Activated CD8-positive, alpha-beta memory T cell treated with anti-CD3 and anti-CD28 coated beads for 36 hours (primary cell): ENCODE results near the gene FGG. TPM values are rescaled to one million over a fixed set of nuclear protein-coding genes. Genes with fewer than 3 reads are reported as not detected.

Experiments used
- CTCF ChIA-PET: fragments of 350-600 bp; sonication (Branson Sonifier 250); formaldehyde crosslinking; loops from one replicate; lab custom pipeline; 2021; ENCODE audit warnings: antibody characterized with exemption; lab: Charles Lee
- POLR2A ChIA-PET: fragments of 350-600 bp; sonication (Branson Sonifier 250); formaldehyde crosslinking; loops from one replicate; lab custom pipeline; 2021; ENCODE audit warnings: antibody characterized with exemption; lab: Charles Lee
- total RNA-seq, 2 experiments: library from RNA; stranded (reverse); gene quantifications; one replicate each; pipeline ENCODE4 v1.2.3, GENCODE V29; 2021

Gene FGG
- total RNA-seq, 2 experiments from 2014 or later, result not detected

- CTCF ChIA-PET, result no interaction called here
- POLR2A ChIA-PET, result no interaction called here
Measured at GRCh38 chr4:154590329-154591006, 22.0 kb downstream of the FGG start, which contains the start of gene FGA. TSS of gene FGA (minus strand) at chr4:154590742. CDS start at chr4:154590687, 55 bp downstream.

GRCh38 chr4:154589296-154590197, 22.9 kb downstream of the FGG start:
- ChIA-PET POLR2A (no interaction called here), CTCF (no interaction called here)

- ChIA-PET POLR2A (no interaction called here), CTCF (no interaction called here)
Measured at GRCh38 chr4:154588198-154588597, 24.3 kb downstream of the FGG start.

GRCh38 chr4:154586296-154587033, 26.0 kb downstream of the FGG start:
- CTCF ChIA-PET, result no interaction called here
- POLR2A ChIA-PET, result no interaction called here

- POLR2A ChIA-PET, result no interaction called here
- CTCF ChIA-PET, result no interaction called here
Measured at GRCh38 chr4:154585369-154586018, 27.0 kb downstream of the FGG start.

- CTCF ChIA-PET, result no interaction called here
- POLR2A ChIA-PET, result no interaction called here
Measured at GRCh38 chr4:154584259-154584658, 28.2 kb downstream of the FGG start.

GRCh38 chr4:154583677-154584076, 28.8 kb downstream of the FGG start:
- ChIA-PET CTCF (no interaction called here), POLR2A (no interaction called here)

- ChIA-PET CTCF (no interaction called here), POLR2A (no interaction called here)
Measured at GRCh38 chr4:154583230-154583629, 29.2 kb downstream of the FGG start.

GRCh38 chr4:154582723-154583122, 29.7 kb downstream of the FGG start:
- ChIA-PET POLR2A (no interaction called here), CTCF (no interaction called here)

GRCh38 chr4:154579927-154580326, 32.5 kb downstream of the FGG start:
- CTCF ChIA-PET, result no interaction called here
- POLR2A ChIA-PET, result no interaction called here

- ChIA-PET POLR2A (no interaction called here), CTCF (no interaction called here)
Measured at GRCh38 chr4:154578919-154579318, 33.5 kb downstream of the FGG start.

GRCh38 chr4:154577324-154577723, 35.1 kb downstream of the FGG start:
- ChIA-PET POLR2A (no interaction called here), CTCF (no interaction called here)

GRCh38 chr4:154574311-154574710, 38.1 kb downstream of the FGG start:
- ChIA-PET CTCF (no interaction called here), POLR2A (no interaction called here)

GRCh38 chr4:154573190-154573870, 39.1 kb downstream of the FGG start:
- ChIA-PET POLR2A (no interaction called here), CTCF (no interaction called here)

- CTCF ChIA-PET, result no interaction called here
- POLR2A ChIA-PET, result no interaction called here
Measured at GRCh38 chr4:154569584-154569983, 42.9 kb downstream of the FGG start.

GRCh38 chr4:154569028-154569427, 43.4 kb downstream of the FGG start:
- ChIA-PET CTCF (no interaction called here), POLR2A (no interaction called here)

GRCh38 chr4:154566639-154567204, 45.7 kb downstream of the FGG start:
- ChIA-PET POLR2A (no interaction called here), CTCF (no interaction called here)

- ChIA-PET POLR2A (no interaction called here), CTCF (no interaction called here)
Measured at GRCh38 chr4:154565704-154566103, 46.8 kb downstream of the FGG start.

GRCh38 chr4:154564311-154564710, 48.1 kb downstream of the FGG start:
- CTCF ChIA-PET, result no interaction called here

More at GRCh38 chr4:154564311-154564710, 48.1 kb downstream of the FGG start:
- POLR2A ChIA-PET, result no interaction called here
